Globus pallidus (tissue), 1 donor: ENCODE results near the gene PLK4.
"Not testable (repeated sequence)": the region's sequence is repeated elsewhere in the genome, so short reads cannot be mapped to it uniquely, and the experiment has no call there.

Experiments used
- DNase-seq: peaks from one replicate; pipeline ENCODE4 v3.0.0-alpha.2; 2015; ENCODE audit warnings: low spot score

PLK4 gene

GRCh38 chr4:127916512-127916911 lies 35.8 kb downstream of the PLK4 start:
- DNase-seq, result no peak

- DNase-seq, result no peak
Observed at GRCh38 chr4:127917151-127917550, 36.5 kb downstream of the PLK4 start.

GRCh38 chr4:127920521-127920920 lies 39.8 kb downstream of the PLK4 start:
- DNase-seq, result no peak

GRCh38 chr4:127922226-127922625 lies 41.5 kb downstream of the PLK4 start:
- DNase-seq, result no peak

GRCh38 chr4:127925720-127926119 lies 45.0 kb downstream of the PLK4 start:
- not testable (repeated sequence) for DNase-seq

- no peak for DNase-seq
Observed at GRCh38 chr4:127930175-127930574, 49.5 kb downstream of the PLK4 start.

- not testable (repeated sequence) for DNase-seq
Observed at GRCh38 chr4:127931836-127932235, 51.1 kb downstream of the PLK4 start.

- no peak for DNase-seq
Observed at GRCh38 chr4:127936974-127937373, 56.3 kb downstream of the PLK4 start.
